Suppressor macrophage (primary cell): ENCODE results near the gene TMA7B.

Experiments
- DNase-seq, 4 experiments: peaks; one replicate each; pipeline ENCODE4 v3.0.0-alpha.2; 2020 to 2022
- total RNA-seq, 17 experiments: gene quantifications; one replicate each; lab custom pipeline; 2026; ENCODE audit warnings: mixed read lengths in 6 of 17, inconsistent platforms in 3 of 17; lab: John Stamatoyannopoulos, UW

Gene TMA7B
- total RNA-seq, result 0 to 0.33 (median 0.06) reads per million in 17 experiments

- DNase-seq, result peak; percentile 64 to 78 (median 72)
These were observed at the start of gene TMA7B for GRCh38 chr22:39959640-39960447. TSS of gene TMA7B (plus strand) at chr22:39960397. CDS start at chr22:39964375, 3,978 bp downstream.

GRCh38 chr22:39910876-39911613, 49.2 kb upstream of the TMA7B start:
- no peak for DNase-seq

GRCh38 chr22:39913321-39913720, 46.9 kb upstream of the TMA7B start:
- no peak for DNase-seq

GRCh38 chr22:39913886-39914285, 46.3 kb upstream of the TMA7B start:
- no peak for DNase-seq

- no peak for DNase-seq
These were observed 45.6 kb upstream of the TMA7B start for GRCh38 chr22:39914584-39914983.

GRCh38 chr22:39915295-39915726, 44.9 kb upstream of the TMA7B start:
- peak in 1 of 4 experiments; percentile 6 for DNase-seq

GRCh38 chr22:39916496-39916895, 43.7 kb upstream of the TMA7B start:
- no peak for DNase-seq

- DNase-seq, result no peak
These were observed 43.0 kb upstream of the TMA7B start for GRCh38 chr22:39917197-39917643.

- peak in 3 of 4 experiments; percentile 12 to 52 (median 29) for DNase-seq
These were observed 42.3 kb upstream of the TMA7B start for GRCh38 chr22:39917776-39918495.

- no peak for DNase-seq
These were observed 40.0 kb upstream of the TMA7B start for GRCh38 chr22:39920134-39920743.

GRCh38 chr22:39923696-39924095, 36.5 kb upstream of the TMA7B start:
- DNase-seq, result peak; percentile 18 to 56 (median 30)

- no peak for DNase-seq
These were observed 35.9 kb upstream of the TMA7B start for GRCh38 chr22:39924286-39924685.

GRCh38 chr22:39925273-39925672, 34.9 kb upstream of the TMA7B start:
- no peak for DNase-seq

GRCh38 chr22:39925909-39926679, 34.1 kb upstream of the TMA7B start:
- peak in 3 of 4 experiments; percentile 47 to 50 (median 50) for DNase-seq

- peak in 2 of 4 experiments; percentile 10 to 31 for DNase-seq
These were observed 33.4 kb upstream of the TMA7B start for GRCh38 chr22:39926753-39927152.

- no peak for DNase-seq
These were observed 32.7 kb upstream of the TMA7B start for GRCh38 chr22:39927544-39927943.

GRCh38 chr22:39928536-39929520, 31.4 kb upstream of the TMA7B start:
- peak in 1 of 4 experiments; percentile 31 for DNase-seq

- no peak for DNase-seq
These were observed 28.9 kb upstream of the TMA7B start for GRCh38 chr22:39931251-39931650.

- DNase-seq, result no peak
These were observed 28.0 kb upstream of the TMA7B start for GRCh38 chr22:39932166-39932565.
